Femur (tissue), 1 donor: ENCODE measurements around the gene NPHP4.
"Not testable (repeated sequence)": the region's sequence is repeated elsewhere in the genome, so short reads cannot be mapped to it uniquely, and the experiment has no call there.

ENCODE experiments used
- DNase-seq: peaks from one replicate; pipeline ENCODE4 v3.0.0-alpha.2; 2017

NPHP4 gene

DNA sequence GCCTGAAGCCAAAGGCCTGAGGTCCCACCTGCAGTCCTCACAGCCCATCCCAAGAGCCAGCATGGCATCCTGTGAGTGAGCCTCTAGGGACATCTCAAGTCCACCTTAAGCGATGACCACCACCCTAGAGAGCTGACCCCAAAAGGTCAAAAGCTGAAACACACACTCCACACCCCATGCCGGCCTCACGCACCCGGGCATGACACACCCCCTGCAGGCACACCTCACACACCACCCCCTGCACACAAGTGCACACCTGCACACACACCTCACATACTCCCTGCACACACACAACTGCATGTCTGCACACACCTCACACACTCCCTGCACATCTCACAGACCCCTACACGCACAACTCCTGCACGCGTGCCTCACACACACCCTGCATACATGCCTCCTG is 118.7 kb downstream of the NPHP4 start:
- no peak for DNase-seq

DNA sequence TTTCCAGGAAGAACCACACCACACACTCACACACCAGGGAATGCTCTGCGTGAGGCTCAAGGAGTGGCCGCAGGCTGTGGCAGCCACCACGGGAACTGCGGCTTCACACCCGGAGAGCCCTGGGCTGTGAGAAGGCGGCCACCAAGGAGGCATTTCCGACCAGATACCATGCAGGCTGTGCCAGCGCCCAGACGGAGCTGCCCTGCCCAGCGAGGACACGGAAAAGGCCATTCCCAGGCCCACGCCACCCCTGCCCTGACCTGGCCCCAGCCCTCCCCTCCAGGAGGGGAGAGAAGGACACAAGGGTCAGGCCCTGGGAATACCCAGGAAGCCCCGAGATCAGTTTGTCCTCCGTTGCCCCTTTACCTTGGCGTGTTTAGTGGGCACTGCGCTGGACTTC is 119.3 kb downstream of the NPHP4 start:
- DNase-seq: no peak

DNA sequence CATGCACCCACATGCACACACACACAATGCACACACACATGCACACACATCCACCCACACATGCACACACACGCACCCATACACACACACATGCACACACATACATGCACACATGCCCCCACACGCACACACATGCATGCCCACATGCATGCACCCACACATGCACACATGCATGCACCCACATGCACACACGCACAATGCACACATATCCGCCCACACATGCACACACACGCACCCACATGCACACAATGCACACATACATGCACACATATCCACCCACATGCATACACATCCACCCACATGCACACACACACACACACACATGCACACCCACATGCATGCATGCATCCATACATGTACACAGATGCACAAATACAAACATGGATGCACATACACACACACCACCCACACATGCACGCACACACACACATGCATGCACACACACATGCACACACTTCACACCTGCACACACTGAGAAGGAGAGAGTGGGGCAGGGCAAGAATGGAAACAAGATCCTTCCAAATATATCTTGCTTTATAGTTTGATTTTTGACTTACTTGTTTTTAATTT is 123.2 kb downstream of the NPHP4 start:
- DNase-seq: no peak

DNA sequence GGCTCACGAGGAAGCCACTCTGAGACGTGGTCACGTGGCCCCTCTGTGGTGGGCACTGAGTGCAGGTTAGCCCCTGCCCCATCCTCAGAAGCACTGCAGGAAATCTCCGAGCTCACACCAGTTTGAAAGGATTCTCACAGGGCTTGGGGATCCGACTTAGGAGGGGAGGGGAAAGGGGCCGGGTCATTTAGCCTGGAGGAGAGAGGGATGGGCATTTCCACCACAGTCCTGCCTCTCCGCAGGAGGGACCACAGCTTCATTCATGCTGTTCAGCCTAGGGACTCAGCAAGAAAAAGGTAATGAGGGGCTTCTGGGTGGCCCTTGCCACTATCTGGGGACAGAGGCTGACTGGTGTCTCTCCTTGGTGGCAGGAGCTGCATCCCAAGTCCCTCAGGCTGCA is 126.5 kb downstream of the NPHP4 start:
- no peak for DNase-seq

DNA sequence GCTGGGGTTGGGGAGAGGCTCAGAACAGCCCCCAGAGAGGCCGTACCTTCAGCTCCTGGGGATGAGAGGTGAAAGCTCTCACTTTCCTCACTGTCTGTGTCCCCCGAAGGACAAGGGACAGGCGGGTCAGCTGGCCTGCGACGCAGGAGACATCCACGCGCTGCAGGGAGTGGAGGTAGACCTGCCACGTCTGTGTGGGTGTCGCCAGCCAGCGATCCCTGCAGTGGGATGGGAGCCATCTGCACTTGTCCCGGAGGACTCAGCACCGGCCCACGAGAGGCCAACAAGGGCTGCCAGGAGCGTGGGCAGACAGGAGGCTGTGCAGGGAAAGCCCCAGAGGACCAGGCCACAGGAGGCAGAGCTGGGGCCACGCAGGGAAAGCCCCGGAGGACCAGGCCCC is 127.2 kb downstream of the NPHP4 start:
- no peak for DNase-seq

DNA sequence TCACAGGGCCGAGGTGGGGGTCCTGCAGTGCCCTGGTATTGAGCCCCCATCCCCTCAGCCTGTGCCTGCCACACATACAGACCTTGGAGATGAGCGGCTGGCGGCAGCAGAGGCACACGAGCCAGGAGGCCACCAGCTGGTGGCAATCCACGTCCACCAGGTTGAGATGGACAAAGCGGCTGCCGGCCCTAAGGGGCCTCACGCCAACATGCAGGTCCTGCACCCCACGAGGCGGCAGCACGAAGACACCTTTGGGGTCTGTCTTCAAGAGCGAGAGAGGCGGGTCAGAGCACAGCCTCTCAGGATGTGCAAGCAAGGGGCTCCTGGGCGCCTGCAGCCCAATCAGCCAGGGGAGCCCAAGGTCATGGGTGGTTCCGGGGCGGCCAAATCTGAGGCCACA is 128.0 kb downstream of the NPHP4 start:
- no peak for DNase-seq

DNA sequence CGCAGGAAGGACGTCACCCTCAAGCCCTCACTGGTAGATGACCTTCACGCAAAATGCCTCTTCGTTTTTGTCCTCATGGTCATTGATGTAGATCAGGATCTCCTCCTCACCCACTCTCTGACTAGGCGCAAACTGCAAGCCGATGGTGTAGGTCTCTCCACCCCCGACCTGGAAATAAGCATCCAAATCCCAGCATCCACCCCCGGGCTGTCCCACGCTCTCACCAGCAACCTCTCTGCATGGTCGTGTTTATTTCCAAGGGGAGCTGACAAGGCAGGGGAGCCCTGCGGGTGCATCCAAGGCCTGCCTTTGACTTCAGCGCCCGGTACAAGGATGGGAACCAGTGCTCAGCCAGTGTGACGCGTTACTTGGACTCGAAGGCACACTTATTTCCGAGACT is 129.0 kb downstream of the NPHP4 start:
- no peak for DNase-seq

DNA sequence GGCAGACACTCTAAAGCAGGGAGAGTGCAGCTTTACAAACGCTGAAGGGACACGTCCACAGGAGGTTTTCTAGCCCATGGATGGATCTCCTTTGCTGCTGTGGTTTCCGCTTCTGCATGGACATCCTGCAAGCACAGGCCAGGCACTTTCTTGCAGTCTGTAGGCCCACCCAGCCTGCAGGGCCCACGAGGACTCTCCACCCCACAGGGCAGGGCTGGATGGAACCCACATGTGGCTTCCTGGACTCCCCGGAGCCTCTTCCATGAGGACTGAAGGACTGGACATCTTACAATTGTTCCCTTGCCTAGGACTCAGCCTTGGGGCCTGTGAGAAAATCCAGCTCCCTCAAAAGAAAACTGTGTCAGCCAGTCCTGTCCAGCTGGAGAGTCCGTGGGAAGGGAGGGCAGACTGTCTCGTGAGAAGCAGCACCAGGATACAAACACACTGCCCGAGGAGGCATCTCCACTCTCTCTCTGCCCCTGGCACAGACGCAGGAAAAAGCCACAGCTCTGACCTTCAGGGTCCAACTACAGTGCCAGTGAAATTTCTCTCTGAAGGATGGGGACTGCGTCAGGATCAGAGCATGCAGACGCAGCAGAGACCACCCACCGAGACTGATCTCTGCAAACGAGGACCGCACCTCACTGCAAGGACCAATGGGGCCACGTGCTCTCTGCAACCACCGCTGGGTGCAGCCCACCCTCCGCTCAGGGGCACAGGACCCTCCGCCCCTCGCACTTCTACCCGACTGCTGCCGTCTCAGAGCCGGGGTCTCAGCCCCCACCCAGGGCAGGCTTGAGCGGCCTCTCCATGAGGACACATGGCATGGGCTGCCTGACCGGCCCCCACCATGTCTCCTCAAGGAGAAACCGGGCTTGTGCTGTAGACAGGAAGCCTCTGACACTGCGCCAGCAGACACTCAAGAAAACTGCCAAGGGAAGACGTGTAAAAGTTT is 130.1 kb downstream of the NPHP4 start:
- no peak for DNase-seq

DNA sequence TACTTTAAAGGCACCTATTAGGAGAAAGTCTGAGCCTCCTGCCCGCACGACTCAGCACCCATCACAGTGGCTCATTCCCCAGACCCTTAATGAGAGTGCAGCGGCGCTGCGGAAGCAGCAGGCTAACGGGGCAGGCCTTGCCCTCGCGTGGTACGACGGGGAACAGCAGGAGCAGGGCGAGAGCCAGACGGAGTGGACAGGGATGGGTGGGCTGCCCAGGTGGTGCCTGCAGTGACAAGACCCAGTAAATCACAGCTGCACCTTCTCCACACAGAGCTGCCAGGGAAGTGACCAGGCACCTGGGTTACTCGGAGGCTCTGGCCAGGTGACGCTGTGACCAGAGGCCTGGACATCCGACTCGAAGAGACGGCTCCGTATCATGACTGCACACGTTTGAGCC is 131.9 kb downstream of the NPHP4 start:
- no peak for DNase-seq

DNA sequence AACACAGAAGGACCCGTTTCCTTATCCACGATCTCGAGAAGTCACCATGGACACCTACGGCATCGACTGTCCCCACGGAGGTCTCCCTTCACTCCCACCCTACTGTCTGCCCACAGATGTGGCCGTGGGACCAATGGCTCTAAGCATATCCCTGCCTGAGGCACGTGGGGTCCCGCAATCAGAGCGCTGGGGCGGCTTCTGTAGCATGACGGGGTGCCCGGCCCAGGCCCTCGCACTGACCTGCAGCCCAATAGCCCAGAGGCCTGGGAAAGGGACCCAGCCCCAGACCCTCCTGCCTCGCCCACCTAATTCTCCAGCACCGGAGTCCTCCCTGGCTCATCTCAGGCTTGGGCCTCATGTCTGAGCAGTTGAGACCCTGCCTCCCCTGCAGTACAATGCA is 132.5 kb downstream of the NPHP4 start:
- no peak for DNase-seq

DNA sequence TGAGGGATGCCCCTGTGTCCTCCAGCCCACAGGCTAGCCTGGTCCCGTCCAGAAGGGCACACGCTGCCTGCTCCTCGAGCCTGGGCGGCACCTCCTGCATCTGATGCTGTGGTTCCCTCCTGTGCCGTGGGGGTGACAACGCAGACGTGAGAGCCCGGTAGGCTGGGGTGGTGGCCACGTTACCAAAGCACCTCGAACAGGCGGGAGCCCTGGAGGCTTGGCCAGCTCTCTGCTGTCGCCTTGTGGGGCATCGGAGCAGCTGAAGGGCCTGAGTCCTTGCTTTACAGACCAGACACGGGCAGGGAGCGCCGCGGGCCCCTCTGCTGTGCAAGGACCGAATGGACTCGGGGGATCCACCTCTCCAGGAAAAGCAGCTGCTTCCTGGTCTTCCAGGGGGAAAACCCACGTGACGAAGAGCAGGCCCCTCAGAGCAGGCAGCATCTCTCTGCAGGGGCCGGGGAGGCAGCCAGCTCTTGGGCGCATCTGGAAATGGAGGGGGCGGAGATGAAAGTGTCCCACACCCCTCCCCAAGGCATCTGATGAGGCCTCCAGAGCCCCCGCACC is 133.3 kb downstream of the NPHP4 start:
- DNase-seq: no peak

DNA sequence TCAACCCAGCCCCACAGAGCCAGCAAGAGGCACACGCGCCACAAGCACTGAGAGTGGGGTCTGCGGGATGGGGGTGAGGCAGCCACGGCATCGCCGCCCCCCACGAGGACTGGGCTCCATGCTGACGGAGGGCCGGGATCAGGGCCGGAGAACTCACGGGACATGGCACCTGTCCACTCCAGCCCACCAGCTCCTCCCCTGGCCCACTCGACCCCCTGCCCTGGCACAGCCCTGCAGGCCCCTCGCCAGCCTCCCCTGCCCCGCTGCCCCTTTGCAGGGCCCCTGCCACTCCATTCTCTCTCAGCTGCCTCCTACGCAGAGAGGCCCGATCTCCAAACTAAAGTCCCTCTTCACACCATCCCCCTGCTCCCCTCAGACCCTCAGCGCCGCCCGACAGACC is 134.0 kb downstream of the NPHP4 start:
- DNase-seq: no peak

DNA sequence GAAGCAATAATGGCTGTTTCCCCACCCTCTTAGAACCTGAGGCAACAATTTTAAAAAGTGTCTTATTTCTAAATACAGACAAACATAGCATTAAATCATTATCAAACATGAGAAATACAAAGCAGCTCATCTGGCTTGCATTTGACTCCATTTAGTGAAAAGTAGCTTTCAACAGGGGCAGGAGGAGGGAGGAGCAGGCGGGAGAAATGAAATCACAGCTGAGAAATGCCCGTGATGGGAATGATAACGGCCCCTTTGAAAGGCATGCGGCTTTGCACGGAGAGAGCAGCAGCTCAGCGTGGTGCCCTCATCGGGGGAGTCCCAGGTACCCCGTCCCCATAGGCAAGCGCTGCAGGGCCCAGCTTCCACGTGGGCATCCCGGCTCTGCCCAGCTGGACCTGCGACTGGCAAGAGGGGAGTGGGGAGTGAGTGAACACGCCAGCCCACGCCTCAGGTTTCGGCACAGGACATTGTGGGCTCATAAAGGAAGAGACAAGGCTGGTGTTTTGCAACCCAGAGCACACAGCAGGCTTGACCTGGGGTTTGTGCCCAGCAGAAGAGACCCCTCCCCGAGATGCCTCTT is 134.6 kb downstream of the NPHP4 start:
- no peak for DNase-seq

DNA sequence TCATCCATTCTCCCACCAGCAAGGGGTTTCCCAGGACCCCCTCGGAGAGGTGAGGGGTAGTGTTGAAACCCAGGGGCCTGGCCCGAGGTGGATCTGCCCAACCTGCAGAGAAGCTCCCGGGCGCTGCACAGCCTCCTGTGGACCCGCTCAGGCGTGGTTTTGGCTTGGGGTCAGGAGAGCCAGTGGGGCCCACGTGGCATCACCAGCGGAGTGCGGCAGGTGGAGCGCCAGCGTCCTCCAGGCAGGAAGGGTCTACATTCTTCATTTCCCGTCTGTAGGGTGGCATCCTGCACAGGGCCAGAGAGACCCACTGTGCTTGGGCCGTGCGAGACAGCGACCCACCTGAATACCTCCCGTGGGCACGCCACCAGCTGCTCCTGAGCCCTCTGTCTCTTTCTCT is 135.2 kb downstream of the NPHP4 start:
- no peak for DNase-seq

DNA sequence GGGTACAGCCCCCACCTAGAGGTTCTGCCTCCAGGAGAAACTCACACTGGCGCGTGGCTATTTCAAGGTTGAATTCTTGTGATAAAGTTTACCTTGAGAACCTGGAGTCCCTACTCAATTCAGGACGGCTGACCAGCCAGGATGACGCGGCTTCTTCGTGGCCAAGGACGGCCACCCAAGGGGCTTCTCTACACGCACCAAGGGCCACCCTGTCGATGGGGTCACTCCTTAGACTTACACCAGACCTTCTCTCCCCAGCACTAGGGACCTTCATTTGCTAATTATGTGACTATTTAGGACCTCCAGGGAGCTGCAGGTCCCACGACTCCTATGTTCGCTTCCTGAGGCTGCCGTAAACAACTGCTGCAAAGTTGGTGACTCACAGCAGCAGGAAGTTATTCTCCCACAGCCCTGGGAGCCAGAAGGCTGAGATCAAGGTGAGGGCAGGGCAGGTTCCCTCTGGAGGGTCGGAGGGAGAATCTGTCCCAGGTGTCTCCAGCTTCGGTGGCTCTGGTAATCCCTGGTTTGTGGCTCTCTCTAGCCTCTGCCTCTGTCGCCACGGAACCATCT is 135.9 kb downstream of the NPHP4 start:
- no peak for DNase-seq

DNA sequence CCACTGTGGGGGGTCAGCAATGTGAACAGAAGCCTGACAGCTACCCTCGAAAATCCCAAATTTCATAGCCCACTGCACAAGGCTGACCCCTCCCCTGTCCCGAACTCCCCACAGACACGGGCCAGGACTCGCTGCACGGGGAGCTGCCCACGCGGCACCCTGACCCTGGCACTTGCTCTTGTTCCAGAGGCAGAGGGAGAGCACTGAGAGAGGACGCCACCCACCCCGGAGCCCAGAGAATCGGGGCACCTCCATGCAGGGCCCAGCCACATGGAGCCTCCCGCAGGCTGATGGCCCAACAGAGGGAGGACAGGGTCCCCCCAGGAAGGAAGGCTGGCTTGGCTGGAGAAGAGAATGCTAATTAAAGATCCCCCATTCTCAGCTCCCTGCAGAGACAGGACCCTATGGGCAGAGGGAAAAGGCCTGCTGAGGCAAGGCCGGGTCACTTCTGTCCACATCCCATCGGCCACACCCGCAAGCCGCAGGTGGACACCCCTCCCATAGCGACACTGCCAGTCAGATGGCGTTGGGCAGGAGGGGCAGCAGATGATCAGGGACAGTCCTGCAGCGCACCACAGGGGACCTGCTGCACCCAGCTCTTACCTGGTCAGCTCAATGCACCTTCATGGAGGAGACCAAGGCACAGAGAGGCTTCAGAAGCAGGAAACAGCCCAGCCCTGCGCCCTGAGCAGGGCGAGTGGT is 136.9 kb downstream of the NPHP4 start:
- no peak for DNase-seq

DNA sequence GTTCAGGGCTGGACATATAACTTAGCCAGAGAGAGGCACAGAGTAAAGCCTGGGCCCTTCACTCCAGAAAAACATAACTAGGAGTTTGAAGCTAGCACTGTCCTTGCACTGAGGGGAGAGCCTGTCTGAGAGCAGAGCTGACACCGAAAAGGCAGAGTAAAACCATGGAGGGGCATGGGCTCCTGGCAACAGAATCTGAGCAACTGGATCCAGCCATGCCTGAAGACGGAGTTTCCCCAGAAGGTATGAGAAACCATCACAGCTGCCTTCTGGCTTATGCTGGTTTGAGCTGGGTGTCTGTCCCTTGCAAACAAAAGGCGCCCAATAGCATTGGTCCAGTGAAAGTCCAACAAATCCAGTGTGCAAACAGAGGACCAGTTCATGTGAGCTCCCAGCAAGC is 137.5 kb downstream of the NPHP4 start:
- no peak for DNase-seq

DNA sequence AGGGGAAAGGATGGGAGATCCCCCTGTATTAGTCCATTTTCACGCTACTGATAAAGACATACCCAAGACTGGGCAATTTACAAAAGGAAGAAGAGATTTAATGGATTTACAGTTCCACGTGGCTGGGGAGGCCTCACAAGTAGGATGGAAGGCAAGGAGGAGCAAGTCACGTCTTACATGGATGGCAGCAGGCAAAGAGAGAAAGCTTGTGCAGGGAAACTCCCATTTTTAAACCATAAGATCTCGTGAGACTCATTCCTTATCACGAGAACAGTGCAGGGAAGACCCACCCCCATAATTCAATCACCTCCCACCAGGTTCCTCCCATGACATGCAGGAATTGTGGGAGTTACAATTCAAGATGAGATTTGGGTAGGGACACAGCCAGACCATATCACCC is 138.4 kb downstream of the NPHP4 start:
- not testable (repeated sequence) for DNase-seq

DNA sequence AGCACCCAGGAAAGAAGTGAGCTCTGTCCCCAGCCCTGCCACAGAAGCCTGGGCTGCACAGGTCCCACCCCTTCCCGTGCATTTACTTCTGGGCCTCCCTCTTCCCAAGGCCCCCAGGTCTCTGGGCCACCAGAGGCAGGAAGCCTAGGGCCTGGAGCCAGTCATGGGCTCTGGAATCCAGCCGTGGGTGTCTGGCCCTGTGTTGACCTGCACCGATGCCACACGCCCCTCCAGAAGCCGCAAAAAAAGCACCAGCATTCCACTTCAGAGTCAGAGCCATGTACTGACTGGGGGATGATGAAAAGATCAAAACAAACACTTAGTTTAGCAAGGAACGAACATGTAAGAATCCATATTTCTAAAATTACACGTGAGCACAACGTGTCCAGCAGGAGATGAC is 141.7 kb downstream of the NPHP4 start:
- DNase-seq: no peak

DNA sequence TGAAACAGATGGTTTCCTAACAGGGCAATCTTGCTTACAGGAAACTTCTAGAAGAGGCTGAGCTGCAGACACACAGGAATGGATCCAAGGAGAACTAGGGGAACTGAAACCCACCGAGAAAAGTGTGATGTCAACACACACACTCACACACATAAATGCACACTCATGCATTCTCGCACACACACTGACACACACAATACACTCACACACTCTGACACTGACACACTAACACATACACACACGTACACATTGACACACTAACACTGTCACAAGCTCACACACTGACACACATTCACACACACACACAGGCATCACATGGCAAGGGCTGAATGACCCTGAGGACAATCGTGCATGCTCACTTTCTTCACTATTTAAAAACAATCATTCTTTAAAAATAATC is 142.7 kb downstream of the NPHP4 start:
- no peak for DNase-seq

DNA sequence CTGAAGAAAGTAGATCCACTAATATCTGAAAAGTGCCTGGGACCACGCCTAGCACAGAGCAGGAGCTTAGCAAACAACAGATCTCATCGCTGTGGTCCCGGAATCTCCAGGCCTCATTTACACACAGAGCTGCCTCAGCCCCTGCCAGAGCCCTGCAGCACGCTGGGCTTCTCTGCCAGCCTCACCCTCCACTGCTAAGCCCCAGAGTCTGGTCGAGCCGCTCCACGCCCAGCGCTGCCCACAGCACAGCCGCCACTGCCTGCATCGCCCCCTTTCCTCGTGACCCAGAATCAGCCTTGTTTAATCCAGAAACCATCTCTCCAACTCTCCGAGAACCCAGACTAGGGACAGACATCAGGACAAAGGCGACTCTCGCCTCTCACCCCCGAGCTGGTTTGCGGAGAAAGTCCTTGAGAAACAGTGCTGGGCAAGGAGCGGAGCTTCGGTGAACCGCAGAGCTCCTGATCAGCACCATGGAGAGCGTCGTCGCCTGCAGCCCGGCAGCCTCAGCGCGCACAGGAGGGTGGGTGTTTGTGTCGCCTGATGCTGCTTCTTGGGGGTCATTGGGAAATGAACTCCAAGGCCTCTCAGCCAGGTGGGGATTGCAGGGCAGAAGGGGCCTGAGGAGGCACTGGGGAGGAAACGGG is 145.1 kb downstream of the NPHP4 start:
- DNase-seq: peak; percentile 37

DNA sequence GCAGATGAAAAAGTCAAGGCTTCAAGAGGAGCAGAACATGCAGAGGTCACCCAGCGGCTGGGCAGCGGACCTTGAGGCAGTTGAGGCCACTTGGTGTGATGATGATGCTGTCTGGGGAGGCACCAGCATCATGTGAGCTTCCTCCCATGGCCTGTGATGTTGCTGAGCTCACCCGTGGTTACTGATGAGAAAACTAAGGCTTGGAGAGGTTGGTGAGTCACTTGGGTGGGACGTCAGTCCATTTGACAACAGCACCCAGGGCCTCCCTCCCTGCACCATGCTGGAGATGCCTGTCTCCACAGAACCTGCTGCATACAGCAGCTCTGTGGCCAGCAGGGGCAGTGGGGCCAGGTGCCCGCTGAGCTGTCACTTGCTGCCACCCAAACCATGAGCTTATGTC is 146.8 kb downstream of the NPHP4 start:
- DNase-seq: no peak
